ENCODE results near the gene KCNN4. TPM values are rescaled to one million over a fixed set of nuclear protein-coding genes. Genes with fewer than 3 reads are reported as not detected.

Gene KCNN4
- total RNA-seq, 1 experiment from 2014 or later = 45.9 TPM

DNA sequence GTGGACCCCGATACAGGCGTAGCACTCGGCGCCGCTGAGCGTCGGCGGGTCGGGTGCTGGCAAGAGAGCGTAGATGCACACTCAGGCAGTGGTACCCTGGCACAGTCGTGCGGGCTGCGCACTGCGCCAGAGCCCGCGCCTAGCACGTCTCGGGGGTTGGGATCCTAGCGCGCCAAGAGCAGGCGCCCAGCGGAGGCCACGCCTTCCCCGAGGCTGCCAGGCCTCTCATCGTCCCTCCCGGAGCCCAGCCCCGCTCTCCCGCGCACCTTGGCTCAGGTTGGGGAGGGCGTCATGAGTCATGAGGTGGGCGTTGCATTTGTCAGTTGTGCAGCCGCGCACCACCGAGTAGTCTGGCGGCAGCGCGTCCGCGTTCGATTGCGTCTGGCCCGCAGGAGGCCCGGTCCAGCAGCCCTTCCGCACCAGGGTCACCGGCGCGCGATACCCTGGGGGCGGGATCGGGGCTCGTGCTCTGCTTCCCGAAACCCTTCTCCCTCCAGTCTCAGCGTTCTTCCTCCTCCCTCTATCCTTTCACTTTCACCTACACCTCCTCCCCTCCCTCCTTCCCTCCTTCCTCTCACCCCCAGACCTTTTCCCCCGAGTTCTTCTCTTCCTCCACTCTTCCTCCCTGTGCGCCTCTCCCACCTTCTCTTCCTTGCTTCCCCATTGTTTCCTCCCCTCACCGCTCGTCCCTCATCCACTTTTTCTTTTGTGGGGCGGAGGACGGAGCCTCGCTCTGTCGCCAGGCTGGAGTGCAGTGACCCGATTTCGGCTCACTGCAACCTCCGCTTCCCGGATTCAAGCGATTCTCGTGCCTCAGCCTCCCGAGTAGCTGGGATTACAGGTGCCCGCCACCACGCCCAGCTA, 18.0 kb upstream of the KCNN4 start:
- Mint-ChIP-seq H3K36me3 (ENCODE audit: insufficient read depth, unreplicated experiment) (no peaks in the 10 kb centered on the region), H3K4me3 (ENCODE audit: unreplicated experiment) (peak overlapping the region; percentile 67), H3K9me3 (ENCODE audit: unreplicated experiment) (peaks cover 7% of the 10 kb centered on the region), H3K4me1 (ENCODE audit: insufficient read depth, unreplicated experiment) (peaks cover 22% of the 10 kb centered on the region), H3K27me3 (ENCODE audit: insufficient read depth, unreplicated experiment) (no peaks in the 10 kb centered on the region), H3K27ac (ENCODE audit: low read depth, unreplicated experiment) (no peak overlapping the region)
- intact Hi-C loops (cut with micrococcal nuclease) = no loop called here
- ChIA-PET POLR2A (interaction anchor here (1.2 to 1.3 kb wide), 2 partner anchors 12 to 13 kb away, joined by 3 read pairs; no protein-coding TSS in a partner anchor), CTCF (interaction anchor here (1.2 kb wide), 1 partner anchor 54 kb away, joined by 6 read pairs; no protein-coding TSS in a partner anchor)
- DNase-seq (ENCODE audit: unreplicated experiment) = peak; percentile 89
- BruUV-seq (replicated peaks) = no TSS peak
- no peak for TF ChIP-seq CTCF (IDR thresholded peaks at IDR 0.05; ENCODE audit: unreplicated experiment)

GRCh38 chr19:43798026-43798545, 17.3 kb upstream of the KCNN4 start:
- no TSS peak for BruUV-seq (replicated peaks)
- no peak for DNase-seq (ENCODE audit: unreplicated experiment)
- ChIA-PET CTCF (no interaction called here), POLR2A (no interaction called here)
- intact Hi-C loops (cut with micrococcal nuclease) = no loop called here
- no peaks in the 10 kb centered on the region for H3K36me3 Mint-ChIP-seq (ENCODE audit: insufficient read depth, unreplicated experiment)
- no peak for TF ChIP-seq CTCF (IDR thresholded peaks at IDR 0.05; ENCODE audit: unreplicated experiment)
- H3K4me3 Mint-ChIP-seq (ENCODE audit: unreplicated experiment) = peak overlapping the region; percentile 67
- H3K9me3 Mint-ChIP-seq (ENCODE audit: unreplicated experiment) = peaks cover 7% of the 10 kb centered on the region
- H3K27me3 Mint-ChIP-seq (ENCODE audit: insufficient read depth, unreplicated experiment) = no peaks in the 10 kb centered on the region
- H3K4me1 Mint-ChIP-seq (ENCODE audit: insufficient read depth, unreplicated experiment) = peaks cover 22% of the 10 kb centered on the region
- H3K27ac Mint-ChIP-seq (ENCODE audit: low read depth, unreplicated experiment) = no peak overlapping the region

DNA sequence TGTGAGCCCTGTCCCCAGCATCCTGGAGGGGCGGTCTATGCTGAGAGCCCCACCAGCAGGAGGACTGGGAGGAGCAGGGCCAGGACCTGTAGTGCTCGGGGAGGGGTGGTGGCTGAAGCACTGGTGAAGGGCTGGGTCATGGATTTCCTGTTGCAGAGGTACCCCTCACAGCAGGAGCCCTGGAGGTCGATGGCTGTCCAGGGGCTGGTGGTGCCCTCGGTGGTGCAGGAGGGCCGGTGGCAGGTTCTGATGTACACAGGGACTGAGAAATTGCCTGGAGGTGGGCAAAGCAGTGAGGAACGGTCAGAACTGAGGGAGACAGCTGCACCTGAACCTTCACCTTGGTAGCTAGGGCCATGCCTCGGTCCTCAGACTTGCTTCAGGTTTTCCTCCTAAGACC, 16.8 kb upstream of the KCNN4 start:
- DNase-seq (ENCODE audit: unreplicated experiment) = no peak
- CTCF ChIA-PET = interaction anchor here (0.6 to 2.5 kb wide), 5 partner anchors 12 to 80 kb away, joined by 3 to 7 read pairs (median 6); no protein-coding TSS in a partner anchor
- Mint-ChIP-seq H3K4me3 (ENCODE audit: unreplicated experiment) (peak overlapping the region; percentile 67), H3K4me1 (ENCODE audit: insufficient read depth, unreplicated experiment) (peaks cover 22% of the 10 kb centered on the region), H3K27ac (ENCODE audit: low read depth, unreplicated experiment) (no peak overlapping the region), H3K9me3 (ENCODE audit: unreplicated experiment) (peaks cover 7% of the 10 kb centered on the region), H3K36me3 (ENCODE audit: insufficient read depth, unreplicated experiment) (no peaks in the 10 kb centered on the region), H3K27me3 (ENCODE audit: insufficient read depth, unreplicated experiment) (no peaks in the 10 kb centered on the region)
- POLR2A ChIA-PET = interaction anchor here (0.5 kb wide), 1 partner anchor 257 kb away, joined by 3 read pairs; no protein-coding TSS in a partner anchor
- TF ChIP-seq CTCF (IDR thresholded peaks at IDR 0.05; ENCODE audit: unreplicated experiment) = no peak
- no TSS peak for BruUV-seq (replicated peaks)
- intact Hi-C loops (cut with micrococcal nuclease) = no loop called here

GRCh38 chr19:43797118-43797517, 16.3 kb upstream of the KCNN4 start:
- CTCF ChIA-PET = interaction anchor here (0.6 to 2.5 kb wide), 5 partner anchors 12 to 80 kb away, joined by 3 to 7 read pairs (median 6); no protein-coding TSS in a partner anchor
- H3K4me3 Mint-ChIP-seq (ENCODE audit: unreplicated experiment) = peak overlapping the region; percentile 67
- intact Hi-C loops (cut with micrococcal nuclease) = no loop called here

More at GRCh38 chr19:43797118-43797517, 16.3 kb upstream of the KCNN4 start:
- no peak for DNase-seq (ENCODE audit: unreplicated experiment)
- H3K36me3 Mint-ChIP-seq (ENCODE audit: insufficient read depth, unreplicated experiment) = no peaks in the 10 kb centered on the region
- POLR2A ChIA-PET = interaction anchor here (0.5 kb wide), 1 partner anchor 256 kb away, joined by 3 read pairs; no protein-coding TSS in a partner anchor
- H3K9me3 Mint-ChIP-seq (ENCODE audit: unreplicated experiment) = peaks cover 7% of the 10 kb centered on the region
- BruUV-seq (replicated peaks) = no TSS peak
- no peak overlapping the region for H3K27ac Mint-ChIP-seq (ENCODE audit: low read depth, unreplicated experiment)
- H3K4me1 Mint-ChIP-seq (ENCODE audit: insufficient read depth, unreplicated experiment) = peaks cover 22% of the 10 kb centered on the region
- no peaks in the 10 kb centered on the region for H3K27me3 Mint-ChIP-seq (ENCODE audit: insufficient read depth, unreplicated experiment)
- no peak for TF ChIP-seq CTCF (IDR thresholded peaks at IDR 0.05; ENCODE audit: unreplicated experiment)
